GM19372 (cell line): ENCODE results near the gene SAXO2.
"Not testable (repeated sequence)": the region's sequence is repeated elsewhere in the genome, so short reads cannot be mapped to it uniquely, and the experiment has no call there.

Source experiments
- ATAC-seq: cut with Tn5 transposase; IDR thresholded peaks from one replicate; pipeline ENCODE4 v1.9.1; 2021; ENCODE audit warnings: mild to moderate bottlenecking, low read depth, moderate library complexity; ENCODE audit not compliant: unreplicated experiment

SAXO2 gene

DNA sequence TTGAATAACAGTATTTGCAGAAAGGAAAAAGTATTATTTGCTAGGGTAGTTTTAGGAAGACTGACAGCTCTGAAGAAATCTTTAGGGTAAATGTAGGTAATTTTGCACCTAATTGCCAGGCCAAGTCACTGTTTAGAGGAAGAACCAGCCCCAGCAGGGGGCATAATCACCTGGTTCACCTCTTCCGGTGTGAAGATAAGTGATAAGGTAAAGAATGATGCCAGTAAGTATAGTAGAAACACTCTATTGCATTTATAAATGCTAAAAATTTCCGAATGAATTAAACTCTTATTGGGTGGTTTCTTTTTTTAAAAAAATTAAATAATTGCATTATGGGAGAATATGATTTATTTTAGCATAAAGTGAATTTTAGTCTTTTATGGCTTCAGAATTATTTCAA is 21.8 kb downstream of the SAXO2 start:
- not testable (repeated sequence) for ATAC-seq

DNA sequence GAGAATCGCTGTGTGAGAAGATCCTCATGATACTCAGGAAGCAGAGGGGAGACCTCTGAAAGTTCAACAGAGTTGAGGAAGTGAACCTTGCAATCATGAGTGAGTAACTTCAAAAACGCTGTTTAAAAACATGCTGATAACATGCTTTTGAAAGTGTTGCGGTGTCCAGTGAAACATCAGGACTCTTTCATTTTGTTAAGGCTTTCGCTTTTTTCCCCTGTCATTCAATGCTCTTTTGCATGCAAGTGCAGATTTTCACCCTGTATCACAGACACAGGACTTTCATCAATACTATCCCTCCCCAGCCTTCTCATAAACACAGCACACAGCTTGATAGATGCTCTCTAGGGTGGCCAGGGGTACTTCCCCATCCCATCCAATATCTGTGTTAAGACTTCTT is 23.9 kb downstream of the SAXO2 start:
- ATAC-seq, result peak; percentile 80

DNA sequence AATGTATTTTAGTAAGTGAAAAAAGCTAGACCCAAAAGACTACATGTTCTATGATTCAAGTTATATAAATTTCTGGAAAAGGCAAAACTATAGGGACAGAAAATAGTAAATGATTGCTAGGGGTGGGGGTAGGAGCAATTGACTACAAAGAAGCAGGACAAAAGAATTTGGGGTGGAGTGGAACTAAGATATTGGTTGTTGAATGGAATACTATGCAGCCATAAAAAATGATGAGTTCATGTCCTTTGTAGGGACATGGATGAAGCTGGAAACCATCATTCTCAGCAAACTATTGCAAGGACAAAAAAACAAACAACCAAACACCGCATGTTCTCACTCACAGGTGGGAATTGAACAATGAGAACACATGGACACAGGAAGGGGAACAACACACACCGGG is 25.6 kb downstream of the SAXO2 start:
- ATAC-seq, result not testable (repeated sequence)

DNA sequence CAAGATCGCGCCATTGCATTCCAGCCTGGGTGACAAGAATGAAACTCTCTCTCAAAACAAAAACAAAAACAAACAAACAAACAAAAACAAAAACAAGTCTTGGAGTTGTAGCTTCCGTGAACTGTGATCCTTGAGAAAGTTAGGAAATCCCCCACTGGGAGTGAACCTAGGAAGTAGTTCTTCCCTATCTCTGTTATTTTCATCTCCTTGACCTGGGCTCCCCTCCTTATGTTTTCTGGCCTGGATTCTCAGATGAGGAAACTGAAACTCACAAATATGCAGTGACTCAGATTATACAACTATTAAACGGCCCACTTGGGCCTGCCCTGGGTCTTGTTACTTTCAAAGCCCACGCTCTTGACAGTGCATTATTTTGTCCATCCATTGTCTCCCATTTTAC is 29.7 kb downstream of the SAXO2 start:
- ATAC-seq, result no peak

DNA sequence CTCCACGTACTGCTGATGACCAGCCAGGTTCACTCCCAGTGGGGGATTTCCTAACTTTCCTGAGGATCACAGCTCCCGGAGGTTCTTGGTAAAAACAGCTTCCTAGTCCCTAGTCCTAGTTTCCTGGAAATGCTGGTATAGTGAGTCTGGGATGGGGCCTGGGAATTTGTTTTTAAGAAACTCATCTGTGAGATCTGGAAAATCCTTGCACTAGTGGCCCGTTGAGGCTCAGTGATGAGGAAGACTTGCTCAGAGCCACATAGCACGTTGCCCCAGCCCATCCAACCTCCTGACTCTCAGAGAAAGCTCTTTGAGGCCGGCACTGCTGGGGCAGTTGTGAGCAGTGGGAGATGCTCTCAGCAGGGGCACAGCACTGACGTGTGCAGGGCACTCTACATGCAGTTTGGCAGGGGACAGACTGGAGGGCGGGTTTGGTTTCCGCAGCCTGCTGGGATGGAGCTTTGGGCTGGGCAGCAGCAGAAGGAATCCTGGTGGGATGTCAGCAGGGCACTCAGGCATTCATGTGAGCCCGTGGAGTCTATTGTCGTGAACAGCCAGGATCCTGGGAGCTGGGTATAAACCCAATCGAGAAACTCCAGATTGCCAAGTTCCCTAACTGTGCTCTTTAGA is 31.6 kb downstream of the SAXO2 start:
- ATAC-seq, result no peak

DNA sequence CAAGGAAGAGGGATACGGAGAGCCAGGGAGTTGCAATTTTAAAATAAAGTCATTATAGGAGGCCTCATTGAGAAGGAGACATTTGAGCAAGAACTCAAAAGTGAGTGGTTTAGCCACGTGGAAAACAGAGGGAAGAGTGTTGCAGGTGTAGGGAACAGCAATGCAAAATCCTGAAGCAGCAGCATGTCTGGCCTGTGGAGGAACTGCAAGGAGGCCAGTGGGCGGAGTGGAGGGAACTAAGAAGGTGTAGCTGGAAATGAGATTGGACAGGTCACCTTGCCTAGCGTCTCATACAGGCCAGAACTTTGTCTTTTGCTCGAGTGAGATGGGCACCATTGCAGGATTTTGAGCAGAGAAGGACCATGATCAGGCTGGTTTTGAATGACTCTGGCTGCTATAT is 34.9 kb downstream of the SAXO2 start:
- no peak for ATAC-seq

DNA sequence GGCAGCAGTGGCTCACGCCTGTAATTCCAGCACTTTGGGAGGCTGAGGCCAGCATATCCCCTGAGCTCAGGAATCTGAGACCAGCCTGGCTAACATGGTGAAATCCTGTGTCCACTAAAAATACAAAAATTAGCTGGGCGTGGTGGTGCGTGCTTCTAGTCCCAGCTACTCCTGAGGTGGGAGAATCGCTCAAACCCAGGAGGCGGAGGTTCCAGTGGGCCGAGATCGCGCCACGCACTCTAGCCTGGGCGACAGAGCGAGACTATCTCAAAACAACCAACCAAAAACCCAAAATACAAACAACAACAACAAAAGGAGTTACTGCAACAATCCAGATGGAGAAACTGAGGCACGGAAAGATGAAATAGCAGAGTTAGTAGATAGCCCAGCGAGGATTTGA is 35.4 kb downstream of the SAXO2 start:
- ATAC-seq, result no peak

DNA sequence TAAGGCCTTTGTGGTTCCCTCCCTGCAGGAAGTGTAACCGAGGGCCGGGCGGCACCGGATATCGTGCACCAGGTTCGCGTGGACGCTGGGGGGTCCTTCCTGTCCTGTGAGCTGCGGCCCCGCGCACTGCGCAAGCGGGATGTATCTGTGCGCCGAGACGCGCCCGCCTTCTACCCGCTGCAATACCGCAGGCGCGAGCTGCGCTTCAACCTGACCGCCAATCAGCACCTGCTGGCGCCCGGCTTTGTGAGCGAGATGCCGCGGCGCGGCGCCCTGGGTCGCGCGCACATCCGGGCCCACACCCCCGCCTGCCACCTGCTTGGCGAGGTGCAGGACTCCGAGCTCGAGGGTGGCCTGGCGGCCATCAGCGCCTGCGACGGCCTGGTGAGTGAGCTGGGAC is 35.9 kb downstream of the SAXO2 start:
- no peak for ATAC-seq

DNA sequence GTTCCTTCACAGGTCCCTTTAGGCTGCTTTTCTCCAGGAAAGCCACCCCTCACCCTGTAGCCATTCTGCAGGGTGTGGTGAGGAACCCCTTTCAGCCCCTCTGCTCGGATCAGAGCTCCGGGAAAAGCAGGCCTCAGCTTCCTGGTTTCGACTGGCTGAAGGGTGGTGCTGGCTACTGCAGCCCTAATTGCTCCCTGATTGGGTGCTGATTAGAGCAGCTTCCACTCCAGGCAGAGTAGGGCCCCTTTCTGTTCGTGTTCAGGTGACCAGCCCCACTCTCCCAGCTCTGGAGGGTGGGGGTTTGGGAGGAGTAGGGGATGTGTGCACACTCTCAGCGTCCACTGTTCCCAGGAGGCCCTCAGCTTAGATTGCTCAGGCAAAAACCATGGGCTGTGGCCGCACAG is 36.9 kb downstream of the SAXO2 start:
- ATAC-seq, result not testable (repeated sequence)

DNA sequence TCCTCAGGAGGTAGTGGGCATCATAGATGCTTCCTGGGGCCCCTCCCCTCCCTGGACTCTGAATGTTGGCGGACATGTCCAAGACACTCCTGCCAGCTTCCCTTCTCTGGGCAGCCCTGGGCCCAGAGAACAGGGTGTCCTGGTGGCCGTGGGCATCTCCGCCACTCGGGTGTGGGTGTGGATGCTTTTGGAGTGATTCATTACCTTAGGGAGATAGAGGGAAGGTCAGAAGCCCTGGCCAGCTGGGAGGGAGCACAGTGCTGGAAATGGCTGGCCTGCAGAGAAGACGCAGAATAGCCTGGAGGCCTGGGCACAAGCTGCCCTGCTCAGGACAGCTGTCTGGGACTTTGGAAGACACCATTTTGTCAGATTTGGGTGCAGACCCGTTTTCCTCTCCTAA is 37.7 kb downstream of the SAXO2 start:
- ATAC-seq, result not testable (repeated sequence)

DNA sequence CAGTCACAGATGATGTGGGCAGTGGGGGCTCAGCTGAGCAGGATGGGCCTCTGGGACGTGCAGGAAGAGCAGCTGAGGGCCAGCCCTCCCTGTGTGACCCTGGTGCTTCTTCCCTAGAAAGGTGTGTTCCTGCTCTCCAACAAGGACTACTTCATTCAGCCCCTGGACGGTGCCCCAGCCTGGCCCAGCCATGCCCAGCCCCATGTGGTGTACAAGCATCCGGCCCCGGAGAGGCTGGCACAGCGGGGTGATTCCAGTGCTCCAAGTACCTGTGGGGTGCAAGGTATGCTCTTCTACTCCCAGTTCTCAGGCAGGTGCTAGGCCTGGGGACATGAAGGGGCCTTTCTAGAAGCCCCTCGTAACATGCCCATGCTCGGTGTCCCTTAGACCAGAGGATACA is 38.3 kb downstream of the SAXO2 start:
- no peak for ATAC-seq

DNA sequence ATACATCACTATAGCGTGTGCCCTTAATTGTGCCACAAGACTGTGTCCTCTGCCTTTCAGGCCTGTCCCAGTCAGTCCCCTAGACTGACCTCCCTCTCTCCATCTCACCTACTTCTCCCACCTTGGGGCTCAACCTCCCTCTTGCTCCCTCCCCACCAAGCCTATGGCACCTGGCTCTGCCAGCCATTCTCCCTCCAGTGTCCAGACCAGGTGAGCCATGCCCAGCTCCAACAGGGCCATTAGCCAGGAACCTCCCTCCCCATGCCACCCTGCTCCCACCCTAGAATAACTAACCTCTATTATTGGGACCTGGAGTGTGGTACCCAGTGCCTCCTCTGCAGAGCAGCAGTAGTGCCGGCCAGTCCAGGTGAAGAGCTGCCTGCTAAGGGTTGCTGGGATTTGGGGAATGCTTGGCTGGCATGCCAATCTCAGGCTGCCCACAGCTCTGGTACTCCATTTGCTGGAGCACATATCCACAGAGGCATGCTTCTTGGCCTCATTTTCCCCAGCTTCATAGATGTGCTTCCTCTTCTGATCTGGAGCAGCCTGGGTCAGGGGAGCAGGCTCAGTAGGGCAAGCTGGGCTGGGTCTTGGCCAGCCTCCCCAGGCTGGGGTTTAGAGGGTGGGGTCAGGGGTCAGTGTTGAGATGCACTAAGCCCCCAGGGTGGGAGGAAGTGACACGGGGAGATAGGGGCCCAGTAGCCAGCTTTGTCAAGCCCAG is 38.8 kb downstream of the SAXO2 start:
- no peak for ATAC-seq

DNA sequence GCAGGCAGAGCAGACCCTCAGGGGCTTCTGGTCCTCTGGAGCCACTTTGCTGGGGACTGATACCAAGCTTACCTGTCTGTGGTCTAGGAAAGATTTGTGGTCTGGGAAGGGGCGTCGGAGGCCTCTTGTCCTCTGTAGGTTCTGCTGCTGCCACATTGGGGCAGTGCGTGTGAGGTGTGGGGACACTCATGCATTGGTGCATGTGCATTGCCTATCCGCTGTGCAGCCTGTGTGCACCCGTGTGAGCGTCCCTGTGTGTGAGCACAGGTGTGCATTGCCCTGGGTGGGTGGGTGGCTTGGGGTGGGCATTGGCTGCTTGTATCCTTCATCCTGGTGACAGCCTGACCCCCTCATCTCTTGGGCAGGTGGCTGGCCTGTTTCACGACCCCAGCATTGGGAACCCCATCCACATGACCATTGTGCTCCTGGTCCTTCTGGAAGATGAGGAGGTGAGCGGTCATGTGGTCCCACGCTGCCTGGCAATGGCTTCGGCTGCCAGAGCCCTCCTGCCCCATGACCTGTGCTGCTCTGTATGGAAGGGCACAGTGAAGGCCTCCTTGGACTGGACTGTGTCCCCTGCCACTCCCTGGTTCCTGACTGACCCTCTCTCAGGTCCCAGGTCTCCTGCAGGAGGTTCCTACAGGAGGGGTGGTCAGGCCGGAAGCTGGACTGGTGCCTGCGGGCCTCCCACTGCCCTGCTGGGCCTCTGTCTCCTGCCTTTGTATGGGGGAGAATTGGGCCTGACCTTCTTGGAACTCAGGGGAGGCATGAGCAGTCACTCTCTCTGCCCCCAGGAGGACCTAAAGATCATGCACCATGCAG is 41.5 kb downstream of the SAXO2 start:
- no peak for ATAC-seq

DNA sequence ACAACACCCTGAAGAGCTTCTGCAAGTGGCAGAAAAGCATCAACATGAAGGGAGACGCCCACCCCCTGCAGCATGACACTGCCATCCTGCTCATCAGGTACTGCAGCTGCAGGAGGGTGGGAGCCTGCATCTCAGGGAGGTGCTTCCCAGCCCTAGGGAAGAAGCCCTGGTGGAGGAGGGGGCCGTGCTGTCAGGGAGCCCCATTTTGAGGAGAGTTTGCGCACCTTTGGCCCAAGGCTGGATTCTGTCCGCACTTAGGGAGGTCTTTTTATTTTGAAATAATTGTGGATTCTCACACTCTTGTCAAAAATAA is 42.1 kb downstream of the SAXO2 start:
- no peak for ATAC-seq

DNA sequence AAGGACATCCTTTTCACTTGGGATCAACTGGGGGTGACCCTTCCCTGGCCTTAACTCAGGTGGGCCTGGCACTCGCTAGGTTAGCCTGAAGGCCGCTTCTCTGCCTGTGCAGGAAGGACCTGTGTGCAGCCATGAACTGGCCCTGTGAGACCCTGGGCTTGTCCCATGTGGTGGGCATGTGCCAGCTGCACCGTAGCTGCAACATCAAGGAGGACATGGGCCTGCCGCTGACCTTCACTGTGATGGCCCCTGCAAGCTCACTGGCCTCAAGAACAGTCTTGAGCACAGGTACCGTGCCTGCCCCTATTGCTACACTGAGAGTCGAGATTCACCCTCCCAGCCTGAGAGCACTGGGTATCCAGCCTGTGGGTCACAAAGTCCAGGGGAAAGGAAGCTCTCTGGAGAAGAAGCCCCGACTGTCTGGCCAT is 43.0 kb downstream of the SAXO2 start:
- no peak for ATAC-seq

DNA sequence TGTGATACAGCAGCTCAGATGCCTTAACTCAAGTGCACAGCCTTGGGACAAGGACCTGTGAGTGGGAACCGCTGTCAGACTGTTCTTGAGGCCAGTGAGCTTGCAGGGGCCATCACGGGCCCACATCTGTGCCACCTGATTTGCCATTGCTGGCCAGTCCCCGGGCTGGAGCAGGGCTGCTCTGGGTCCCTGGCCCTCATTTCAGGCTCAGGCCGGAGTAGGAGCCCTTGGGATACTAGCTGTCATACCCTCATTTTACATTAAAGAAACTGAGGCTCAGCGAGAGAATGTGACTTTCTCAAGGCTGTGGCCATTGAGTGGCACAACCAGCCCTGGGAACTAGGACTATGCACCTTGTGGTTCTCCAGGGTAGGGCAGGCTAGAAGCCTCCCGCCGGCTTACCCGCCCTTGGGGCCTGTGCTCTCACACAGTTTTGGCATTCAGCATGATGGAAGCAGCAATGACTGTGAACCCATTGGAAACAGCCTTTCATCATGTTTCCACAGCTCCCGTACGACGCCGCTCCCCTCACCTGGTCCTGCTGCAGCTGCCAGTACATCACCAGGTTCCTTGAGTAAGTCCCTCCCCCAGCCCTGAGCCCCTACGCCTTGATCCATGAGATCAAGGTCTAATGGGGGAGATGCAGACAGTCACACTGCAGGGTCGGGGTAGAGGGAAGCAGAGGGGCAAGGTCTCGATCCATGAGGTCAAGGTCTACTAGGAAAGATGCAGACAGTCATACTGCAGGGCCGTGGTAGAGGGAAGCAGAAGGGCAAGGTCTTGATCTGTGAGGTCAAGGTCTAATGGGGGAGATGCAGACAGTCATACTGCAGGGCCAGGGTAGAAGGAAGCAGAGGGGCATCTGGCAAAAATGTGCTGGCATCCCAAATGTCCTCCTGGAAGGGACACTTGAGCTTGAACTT is 44.4 kb downstream of the SAXO2 start:
- no peak for ATAC-seq

DNA sequence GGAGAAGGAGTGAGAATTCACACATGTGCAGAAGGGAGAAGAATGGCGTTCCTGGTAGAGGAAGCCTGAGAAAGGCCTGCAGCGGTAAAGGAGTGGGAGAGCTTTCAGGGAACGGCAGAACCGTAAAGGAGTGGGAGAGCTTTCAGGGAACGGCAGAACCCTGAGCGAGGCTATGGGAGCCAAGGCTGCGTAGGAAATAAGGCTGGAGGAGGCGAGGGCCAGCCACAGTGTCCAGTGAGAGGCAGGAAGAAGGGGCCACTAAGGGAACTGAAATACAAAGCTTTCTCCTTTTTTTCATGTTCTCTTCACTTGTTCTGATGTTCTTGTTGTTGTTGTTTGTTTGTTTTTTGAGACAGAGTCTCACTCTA is 45.1 kb downstream of the SAXO2 start:
- ATAC-seq, result no peak

DNA sequence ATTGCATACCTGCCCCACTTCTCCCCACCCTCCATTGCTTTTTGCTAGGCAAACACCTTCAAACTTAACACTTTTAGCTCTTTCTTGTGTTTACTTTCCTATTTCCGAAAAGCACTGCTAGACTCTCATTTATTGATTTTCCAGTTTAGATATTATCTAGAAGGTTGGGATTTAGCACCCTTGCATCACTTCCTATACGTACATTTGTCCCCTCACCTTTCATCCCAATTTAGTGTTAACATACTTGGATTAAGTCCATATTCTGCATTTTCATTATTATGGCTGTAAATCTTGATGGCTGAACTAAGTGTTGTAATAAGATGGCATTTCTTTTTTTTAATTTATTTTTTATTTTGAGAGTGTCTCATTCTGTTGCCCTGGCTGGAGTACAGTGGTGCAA is 47.2 kb downstream of the SAXO2 start:
- ATAC-seq, result no peak

DNA sequence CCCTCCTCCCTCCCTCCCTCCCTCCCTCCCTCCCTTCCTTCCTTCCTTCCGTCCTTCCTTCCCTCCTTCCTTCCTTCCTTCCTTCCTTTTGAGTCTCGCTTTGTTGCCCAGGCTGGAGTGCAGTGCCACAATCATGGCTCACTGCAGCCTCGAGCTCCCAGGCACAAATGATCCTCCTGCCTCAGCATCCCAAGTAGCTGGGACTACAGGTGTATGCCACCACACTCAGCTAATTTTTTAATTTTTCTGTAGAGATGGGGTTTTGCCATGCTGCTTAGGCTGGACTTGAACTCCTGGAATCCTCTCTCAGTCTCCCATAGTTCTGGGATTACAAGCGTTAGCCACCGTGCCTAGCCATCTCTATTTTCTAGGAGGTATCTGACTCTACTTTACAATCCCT is 48.7 kb downstream of the SAXO2 start:
- ATAC-seq, result not testable (repeated sequence)

DNA sequence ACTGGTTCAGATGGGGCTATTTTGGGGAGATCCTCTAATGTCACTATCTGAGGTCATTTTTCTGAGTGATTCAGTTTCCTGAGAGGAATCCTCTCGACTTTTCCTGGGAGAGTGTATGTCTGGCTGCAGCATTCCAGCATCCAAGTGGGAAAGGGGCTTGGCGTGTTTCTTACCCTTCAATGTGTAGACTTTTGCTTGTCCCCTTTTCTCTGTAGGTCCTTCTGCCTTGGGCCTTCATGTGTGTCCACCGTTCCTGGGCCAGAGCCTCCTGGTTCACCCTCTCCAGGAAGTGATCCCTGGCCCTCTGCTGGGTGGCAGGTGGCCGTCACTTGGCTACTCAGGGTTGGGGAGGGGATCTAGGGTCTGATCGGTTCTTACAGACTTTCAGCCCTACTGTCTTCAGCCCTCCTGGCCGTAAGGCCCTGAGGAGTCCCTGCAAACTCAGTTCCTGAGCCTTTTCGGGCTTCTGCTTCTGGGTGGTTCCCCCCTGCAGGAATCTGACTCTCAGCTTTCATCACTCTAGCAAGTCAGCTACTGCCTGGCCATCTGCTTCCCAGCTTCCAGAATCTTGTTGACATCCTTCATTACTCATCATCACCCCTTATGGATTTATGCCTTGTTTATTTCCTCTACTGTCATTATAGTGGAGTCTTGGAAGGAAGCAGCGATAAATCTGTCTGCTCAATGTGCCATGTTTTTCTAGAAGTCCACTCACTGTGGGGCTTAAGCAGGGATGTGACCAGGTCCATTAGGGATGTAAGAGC is 50.1 kb downstream of the SAXO2 start:
- ATAC-seq, result no peak
